H9 (cell line): ENCODE results near the gene NCAPG. TPM values are rescaled to one million over a fixed set of nuclear protein-coding genes. Genes with fewer than 3 reads are reported as not detected.
A peak's percentile ranks its signal among the peaks of the same experiment; 100 is the strongest.

Experiments used
- DNase-seq: peaks from one replicate; pipeline ENCODE4 v3.0.0-alpha.2; 2017
- H2AFZ ChIP-seq: one replicate; pipeline ENCODE4 v1.6.1; 2013; ENCODE audit warnings: mild to moderate bottlenecking, low read length, control low read depth, moderate library complexity
- H2AK5ac ChIP-seq: 2 replicates; pipeline ENCODE4 v1.6.1; 2013; ENCODE audit warnings: low read length, control low read depth, mixed read lengths; ENCODE audit not compliant: insufficient read length
- H2BK120ac ChIP-seq: one replicate; pipeline ENCODE4 v1.6.1; 2013; ENCODE audit warnings: low read depth, mild to moderate bottlenecking, low read length, control low read depth, inconsistent platforms; ENCODE audit not compliant: poor library complexity, severe bottlenecking
- H2BK12ac ChIP-seq: 2 replicates; pipeline ENCODE4 v1.6.1; 2013; ENCODE audit warnings: low read length, control low read depth, mixed read lengths, low read depth; ENCODE audit not compliant: insufficient read length
- H2BK15ac ChIP-seq: 2 replicates; pipeline ENCODE4 v1.6.1; 2013; ENCODE audit warnings: low read depth, low read length, control low read depth
- H2BK20ac ChIP-seq: one replicate; pipeline ENCODE4 v1.6.1; 2013; ENCODE audit warnings: low read depth, mild to moderate bottlenecking, low read length, control low read depth, inconsistent platforms; ENCODE audit not compliant: poor library complexity, severe bottlenecking
- H2BK5ac ChIP-seq: 2 replicates; pipeline ENCODE4 v1.6.1; 2013; ENCODE audit warnings: low read length, control low read depth, mixed read lengths; ENCODE audit not compliant: insufficient read length
- H3K14ac ChIP-seq: 2 replicates; pipeline ENCODE4 v1.6.1; 2013; ENCODE audit warnings: low read length, control low read depth; ENCODE audit not compliant: insufficient read depth
- H3K18ac ChIP-seq: 2 replicates; pipeline ENCODE4 v1.6.1; 2013; ENCODE audit warnings: low read depth, mild to moderate bottlenecking, mixed read lengths, low read length, control low read depth; ENCODE audit not compliant: insufficient read length
- H3K23ac ChIP-seq: 2 replicates; pipeline ENCODE4 v1.6.1; 2013; ENCODE audit warnings: low read length, control low read depth, mixed read lengths, low read depth; ENCODE audit not compliant: insufficient read length
- H3K23me2 ChIP-seq: 2 replicates; pipeline ENCODE4 v1.6.1; 2013; ENCODE audit warnings: low read depth, mild to moderate bottlenecking, mixed read lengths, low read length, control low read depth; ENCODE audit not compliant: insufficient read length, poor library complexity, severe bottlenecking
- H3K27ac ChIP-seq: 2 replicates; pipeline ENCODE4 v1.5.1; 2013; ENCODE audit warnings: low read length, control low read depth, mixed read lengths, low read depth; ENCODE audit not compliant: insufficient read length
- H3K27me3 ChIP-seq: 2 replicates; pipeline ENCODE4 v1.6.1; 2013; ENCODE audit warnings: low read length, control low read depth, inconsistent platforms; ENCODE audit not compliant: insufficient read depth
- H3K4ac ChIP-seq: 2 replicates; pipeline ENCODE4 v1.6.1; 2013; ENCODE audit warnings: low read depth, mild to moderate bottlenecking, control low read depth, inconsistent platforms, low read length, moderate library complexity
- H3K4me1 ChIP-seq: 2 replicates; pipeline ENCODE4 v1.6.1; 2013; ENCODE audit warnings: low read length, control low read depth, inconsistent platforms; ENCODE audit not compliant: insufficient read depth
- H3K4me2 ChIP-seq: 2 replicates; pipeline ENCODE4 v1.6.1; 2013; ENCODE audit warnings: low read length, control low read depth, mixed read lengths; ENCODE audit not compliant: insufficient read length, insufficient read depth
- H3K56ac ChIP-seq: 2 replicates; pipeline ENCODE4 v1.6.1; 2013; ENCODE audit warnings: low read depth, mild to moderate bottlenecking, mixed read lengths, low read length, control low read depth; ENCODE audit not compliant: insufficient read length
- H3K79me1 ChIP-seq: 2 replicates; pipeline ENCODE4 v1.6.1; 2013; ENCODE audit warnings: low read depth, mild to moderate bottlenecking, moderate library complexity, low read length, control low read depth, inconsistent platforms; ENCODE audit not compliant: insufficient read depth, poor library complexity, severe bottlenecking
- H3K79me2 ChIP-seq: 2 replicates; pipeline ENCODE4 v1.6.1; 2013; ENCODE audit warnings: low read length, control low read depth, inconsistent platforms; ENCODE audit not compliant: insufficient read depth
- H3K9ac ChIP-seq: 2 replicates; pipeline ENCODE4 v1.6.1; 2013; ENCODE audit warnings: low read length, control low read depth, mixed read lengths; ENCODE audit not compliant: insufficient read length; ENCODE audit errors: extremely low read depth
- H3K9me3 ChIP-seq: one replicate; pipeline ENCODE4 v1.6.1; 2013; ENCODE audit warnings: low read depth, low read length, inconsistent platforms; ENCODE audit not compliant: control insufficient read depth
- H3T11ph ChIP-seq: one replicate; pipeline ENCODE4 v1.6.1; 2013; ENCODE audit warnings: mild to moderate bottlenecking, low read length, control low read depth, inconsistent platforms
- H4K20me1 ChIP-seq: one replicate; pipeline ENCODE4 v1.6.1; 2013; ENCODE audit not compliant: control insufficient read depth, insufficient read length, insufficient read depth
- H4K5ac ChIP-seq: 2 replicates; pipeline ENCODE4 v1.6.1; 2013; ENCODE audit warnings: low read depth, mild to moderate bottlenecking, mixed read lengths, low read length, control low read depth; ENCODE audit not compliant: insufficient read length
- H4K8ac ChIP-seq: replicated peaks from 2 replicates; pipeline ENCODE4 v1.6.1; 2013; ENCODE audit warnings: low read length, control low read depth, mixed read lengths, low read depth; ENCODE audit not compliant: insufficient read length
- H4K91ac ChIP-seq: 2 replicates; pipeline ENCODE4 v1.6.1; 2013; ENCODE audit warnings: low read depth, mild to moderate bottlenecking, moderate library complexity, mixed read lengths, low read length, control low read depth; ENCODE audit not compliant: insufficient read length
- H3K27ac Mint-ChIP-seq, 3 experiments: 2 replicates in 2 of 3; 3 replicates in 1 of 3; pipeline ENCODE4 v1.8.0; 2020 to 2021; ENCODE audit warnings: mixed read lengths in 3 of 3, mild to moderate bottlenecking in 1 of 3, moderate library complexity in 1 of 3
- H3K27me3 Mint-ChIP-seq: 2 replicates; pipeline ENCODE4 v1.8.0; 2021; ENCODE audit warnings: low read depth, mild to moderate bottlenecking, moderate library complexity, mixed read lengths
- H3K36me3 Mint-ChIP-seq, 3 experiments: 2 replicates in 2 of 3; 3 replicates in 1 of 3; pipeline ENCODE4 v1.8.0; 2020 to 2021; ENCODE audit warnings: low read depth in 3 of 3, mixed read lengths in 3 of 3; ENCODE audit not compliant: insufficient read depth in 1 of 3
- H3K4me1 Mint-ChIP-seq, 2 experiments: 2 replicates each; pipeline ENCODE4 v1.8.0; 2020; ENCODE audit warnings: mixed read lengths in 2 of 2
- H3K4me3 Mint-ChIP-seq, 2 experiments: 2 replicates in 1 of 2; 3 replicates in 1 of 2; pipeline ENCODE4 v1.8.0; 2020 to 2021; ENCODE audit warnings: mild to moderate bottlenecking in 2 of 2, mixed read lengths in 2 of 2, moderate library complexity in 1 of 2
- H3K9me3 Mint-ChIP-seq, 2 experiments: 2 replicates in 1 of 2; 3 replicates in 1 of 2; pipeline ENCODE4 v1.8.0; 2020; ENCODE audit warnings: mild to moderate bottlenecking in 2 of 2, mixed read lengths in 2 of 2, moderate library complexity in 1 of 2
- CTCF ChIP-seq: fragments of 200-600 bp; sonication (generic); conservative IDR thresholded peaks from 3 replicates; pipeline ENCODE4 v1.8.0; 2021; ENCODE audit warnings: antibody characterized with exemption, mild to moderate bottlenecking
- WGBS: extraction: QIAGEN DNeasy Blood & Tissue Kit; methylation state at CpG from one replicate; pipeline ENCODE4 v1.1.7; 2013; ENCODE audit warnings: missing lambda C conversion rate, low lambda C conversion rate, mixed read lengths; ENCODE audit not compliant: insufficient read length; ENCODE audit errors: extremely low coverage; 5-methylcytosine and 5-hydroxymethylcytosine counted together
- long read RNA-seq: library from polyadenylated mRNA; unstranded; transcript quantifications from one replicate; pipeline ENCODE4 v2.0.0, GENCODE V29; 2020
- total RNA-seq: library from RNA; stranded (reverse); gene quantifications from 2 replicates; pipeline ENCODE4 v1.2.1, GENCODE V29; 2021

NCAPG gene
- total RNA-seq, result 42.3 and 48.8 TPM in 2 replicates
- long read RNA-seq, full-length matches to known transcripts, result 197 of 514 reads
- long read RNA-seq, partial matches to known transcripts, result 251 of 514 reads
- long read RNA-seq, other reads (novel, unspliced or antisense), result 66 of 514 reads

GRCh38 chr4:17810260-17811077, at the start of gene NCAPG, which contains the start of gene DCAF16:
NCAPG (plus strand) TSS chr4:17810979; CDS start chr4:17811078, 99 bp downstream.
DCAF16 (minus strand) TSS chr4:17810757; CDS start chr4:17804141, 6,616 bp downstream.
- peak within 1 kb of the TSS; percentile 68 for H3K27ac ChIP-seq
- H2BK120ac ChIP-seq, result no peak within 1 kb of the TSS
- no CpG with 5 or more reads among the region's 69 CpGs for WGBS
- peak within 1 kb of the TSS; percentile 99 to 100 (median 99) for H3K27ac Mint-ChIP-seq
- peak within 1 kb of the TSS; percentile 99 for H3K9ac ChIP-seq
- no peaks in the 10 kb centered on the region for H4K20me1 ChIP-seq
- H3K4ac ChIP-seq, result no peak within 1 kb of the TSS; the same call in 1 of the 2 replicates
- no peak within 1 kb of the TSS for H2BK12ac ChIP-seq
- H3K9me3 Mint-ChIP-seq, result peaks cover 0 to 6% of the 10 kb centered on the region in 2 experiments; a peak in 1 of 5 replicates
- H3K23ac ChIP-seq, result no peak within 1 kb of the TSS
- peaks cover 25 to 63% (median 30%) of the 10 kb centered on the region in 3 experiments; a peak in 6 of 7 replicates for H3K36me3 Mint-ChIP-seq
- peaks cover 2% of the 10 kb centered on the region; the same call in 1 of the 2 replicates for H3K4me1 ChIP-seq
- H4K8ac ChIP-seq, result no peak within 1 kb of the TSS
- H3K4me2 ChIP-seq, result peak within 1 kb of the TSS; percentile 98
- peak within 1 kb of the TSS; percentile 18 for H4K5ac ChIP-seq
- peaks cover 3% of the 10 kb centered on the region for H3K23me2 ChIP-seq
- peaks cover 5% of the 10 kb centered on the region for H3K79me1 ChIP-seq
- no peak within 1 kb of the TSS for H2AFZ ChIP-seq
- no peaks in the 10 kb centered on the region for H3K27me3 ChIP-seq
- peak within 1 kb of the TSS; percentile 87 for H3K18ac ChIP-seq
- H3K27me3 Mint-ChIP-seq, result no peaks in the 10 kb centered on the region
- H3K4me1 Mint-ChIP-seq, result peaks cover 35 to 39% of the 10 kb centered on the region in 2 experiments
- no peak within 1 kb of the TSS for H3T11ph ChIP-seq
- no peaks in the 10 kb centered on the region for H3K9me3 ChIP-seq
- H3K56ac ChIP-seq, result no peak within 1 kb of the TSS
- no peak within 1 kb of the TSS for H2BK15ac ChIP-seq
- no peak within 1 kb of the TSS for H2BK20ac ChIP-seq
- peak; percentile 99 for DNase-seq
- peak within 1 kb of the TSS; percentile 97 for H3K14ac ChIP-seq
- TF ChIP-seq CTCF, result no peak
- H2AK5ac ChIP-seq, result no peak within 1 kb of the TSS
- H3K4me3 Mint-ChIP-seq, result peak within 1 kb of the TSS; percentile 98 to 100
- H2BK5ac ChIP-seq, result no peak within 1 kb of the TSS
- H4K91ac ChIP-seq, result no peak within 1 kb of the TSS
- H3K79me2 ChIP-seq, result peaks cover 38% of the 10 kb centered on the region; the same call in 1 of the 2 replicates
